ENCODE measurements around the gene GPAM.
A peak's percentile ranks its signal among the peaks of the same experiment; 100 is the strongest.

GPAM gene

DNA sequence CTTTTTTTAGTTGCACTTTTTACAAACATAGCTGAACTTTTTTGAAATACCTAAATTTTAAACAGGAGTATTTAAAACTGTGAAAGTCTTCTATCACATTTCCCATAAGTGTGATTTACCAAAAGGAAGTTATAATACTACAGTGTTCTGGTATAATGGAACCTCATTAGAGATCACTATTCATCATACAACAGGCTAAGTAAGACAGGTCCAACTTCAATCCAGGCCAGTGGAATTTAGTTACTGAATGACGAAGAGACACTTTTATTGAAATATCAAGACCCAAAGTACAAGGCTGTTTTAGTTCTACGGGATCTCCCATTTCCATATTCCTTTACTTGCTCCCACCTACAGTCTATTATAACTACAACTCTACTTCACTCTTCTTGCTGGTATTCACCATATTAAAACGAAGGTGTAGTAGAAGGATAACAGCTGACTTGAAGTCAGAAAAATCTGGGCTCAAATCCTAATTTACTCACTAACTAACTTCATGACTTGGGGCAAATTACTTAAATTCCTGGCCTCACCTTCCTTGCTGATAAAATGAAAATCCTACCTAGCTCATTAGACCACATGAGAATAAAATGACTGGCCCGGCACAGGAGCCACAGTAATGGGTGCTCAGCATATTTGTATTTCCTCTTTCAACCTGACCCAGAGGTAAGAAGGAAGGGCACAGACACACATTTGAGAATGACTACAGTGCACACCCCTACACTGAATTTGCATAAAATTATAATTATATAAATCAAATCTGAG, 21.6 kb downstream of the GPAM start:
- DNase-seq, result no peak
- Histone ChIP-seq H3K4me1 (ENCODE audit: control insufficient read depth, insufficient read depth, low read length, poor library complexity, severe bottlenecking) (no peaks in the 10 kb centered on the region), H3K4me3 (ENCODE audit: insufficient read depth, low read depth, low read length, poor library complexity, severe bottlenecking) (no peak overlapping the region), H3K27me3 (replicated peaks; ENCODE audit: control insufficient read depth, insufficient read depth, low read length, poor library complexity, severe bottlenecking) (no peaks in the 10 kb centered on the region), H3K9me3 (ENCODE audit: control insufficient read depth, low read length) (no peaks in the 10 kb centered on the region), H3K36me3 (ENCODE audit: control insufficient read depth, insufficient read depth, low read length) (peaks cover 52% of the 10 kb centered on the region), H3K27ac (ENCODE audit: insufficient read depth, low read length, poor library complexity, severe bottlenecking) (no peak overlapping the region)

DNA sequence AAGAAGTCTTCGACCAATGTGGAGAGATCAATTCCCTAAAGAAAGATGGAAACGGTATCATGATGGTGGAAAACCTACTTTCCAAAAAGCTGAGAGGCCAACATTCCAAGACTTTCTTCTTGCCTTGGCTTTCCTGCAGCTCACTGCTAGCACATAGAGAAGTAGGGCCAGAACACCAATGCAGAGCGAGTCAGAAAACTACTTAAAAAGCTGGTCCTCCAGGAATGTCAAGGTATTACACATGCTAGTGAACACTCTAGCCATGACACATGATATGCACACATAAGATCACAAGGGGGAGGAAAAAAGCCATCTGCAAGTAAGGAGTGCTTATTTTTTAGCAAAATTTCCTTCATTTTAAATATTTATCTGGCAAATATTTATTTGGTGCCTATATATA, 22.7 kb downstream of the GPAM start:
- Histone ChIP-seq H3K27me3 (replicated peaks; ENCODE audit: control insufficient read depth, insufficient read depth, low read length, poor library complexity, severe bottlenecking) (no peaks in the 10 kb centered on the region), H3K4me3 (ENCODE audit: insufficient read depth, low read depth, low read length, poor library complexity, severe bottlenecking) (no peak overlapping the region), H3K36me3 (ENCODE audit: control insufficient read depth, insufficient read depth, low read length) (peaks cover 59% of the 10 kb centered on the region), H3K9me3 (ENCODE audit: control insufficient read depth, low read length) (no peaks in the 10 kb centered on the region), H3K4me1 (ENCODE audit: control insufficient read depth, insufficient read depth, low read length, poor library complexity, severe bottlenecking) (no peaks in the 10 kb centered on the region), H3K27ac (ENCODE audit: insufficient read depth, low read length, poor library complexity, severe bottlenecking) (no peak overlapping the region)
- DNase-seq, result no peak

DNA sequence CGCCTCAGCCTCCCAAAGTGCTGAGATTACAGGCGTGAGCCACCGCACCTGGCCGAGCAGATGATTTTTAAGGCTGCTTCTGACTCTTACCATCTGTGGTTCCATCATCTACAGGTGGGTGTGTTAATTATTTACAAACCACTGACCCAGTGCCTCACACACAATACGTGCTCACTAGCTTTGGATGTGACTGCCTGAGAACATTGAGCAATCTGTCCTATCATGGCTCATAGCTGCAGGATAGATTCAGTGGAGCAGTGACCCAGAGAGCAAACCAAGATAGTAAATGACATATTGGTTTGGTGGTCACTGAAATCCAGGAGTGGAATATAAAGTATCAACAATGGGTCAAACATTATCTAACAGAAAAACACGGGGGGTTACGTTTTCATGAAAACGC, 24.1 kb downstream of the GPAM start:
- no peaks in the 10 kb centered on the region for H3K4me1 ChIP-seq (ENCODE audit: control insufficient read depth, insufficient read depth, low read length, poor library complexity, severe bottlenecking)
- no peaks in the 10 kb centered on the region for H3K27me3 ChIP-seq (replicated peaks; ENCODE audit: control insufficient read depth, insufficient read depth, low read length, poor library complexity, severe bottlenecking)
- H3K36me3 ChIP-seq (ENCODE audit: control insufficient read depth, insufficient read depth, low read length), result peaks cover 70% of the 10 kb centered on the region
- no peaks in the 10 kb centered on the region for H3K9me3 ChIP-seq (ENCODE audit: control insufficient read depth, low read length)
- H3K27ac ChIP-seq (ENCODE audit: insufficient read depth, low read length, poor library complexity, severe bottlenecking), result no peak overlapping the region
- no peak for DNase-seq
- no peak overlapping the region for H3K4me3 ChIP-seq (ENCODE audit: insufficient read depth, low read depth, low read length, poor library complexity, severe bottlenecking)

GRCh38 chr10:112151524-112152039, 32.0 kb downstream of the GPAM start:
- H3K9me3 ChIP-seq (ENCODE audit: control insufficient read depth, low read length), result no peaks in the 10 kb centered on the region
- H3K4me3 ChIP-seq (ENCODE audit: insufficient read depth, low read depth, low read length, poor library complexity, severe bottlenecking), result no peak overlapping the region
- H3K27me3 ChIP-seq (replicated peaks; ENCODE audit: control insufficient read depth, insufficient read depth, low read length, poor library complexity, severe bottlenecking), result no peaks in the 10 kb centered on the region
- DNase-seq, result no peak
- H3K27ac ChIP-seq (ENCODE audit: insufficient read depth, low read length, poor library complexity, severe bottlenecking), result no peak overlapping the region
- peaks cover 36% of the 10 kb centered on the region for H3K36me3 ChIP-seq (ENCODE audit: control insufficient read depth, insufficient read depth, low read length)
- H3K4me1 ChIP-seq (ENCODE audit: control insufficient read depth, insufficient read depth, low read length, poor library complexity, severe bottlenecking), result no peaks in the 10 kb centered on the region

- no peak for DNase-seq
- Histone ChIP-seq H3K36me3 (ENCODE audit: control insufficient read depth, insufficient read depth, low read length) (peaks cover 7% of the 10 kb centered on the region), H3K9me3 (ENCODE audit: control insufficient read depth, low read length) (no peaks in the 10 kb centered on the region), H3K27me3 (replicated peaks; ENCODE audit: control insufficient read depth, insufficient read depth, low read length, poor library complexity, severe bottlenecking) (no peaks in the 10 kb centered on the region), H3K4me1 (ENCODE audit: control insufficient read depth, insufficient read depth, low read length, poor library complexity, severe bottlenecking) (no peaks in the 10 kb centered on the region), H3K4me3 (ENCODE audit: insufficient read depth, low read depth, low read length, poor library complexity, severe bottlenecking) (no peak overlapping the region), H3K27ac (ENCODE audit: insufficient read depth, low read length, poor library complexity, severe bottlenecking) (no peak overlapping the region)
Measured at GRCh38 chr10:112148331-112148730, 35.2 kb downstream of the GPAM start.

DNA sequence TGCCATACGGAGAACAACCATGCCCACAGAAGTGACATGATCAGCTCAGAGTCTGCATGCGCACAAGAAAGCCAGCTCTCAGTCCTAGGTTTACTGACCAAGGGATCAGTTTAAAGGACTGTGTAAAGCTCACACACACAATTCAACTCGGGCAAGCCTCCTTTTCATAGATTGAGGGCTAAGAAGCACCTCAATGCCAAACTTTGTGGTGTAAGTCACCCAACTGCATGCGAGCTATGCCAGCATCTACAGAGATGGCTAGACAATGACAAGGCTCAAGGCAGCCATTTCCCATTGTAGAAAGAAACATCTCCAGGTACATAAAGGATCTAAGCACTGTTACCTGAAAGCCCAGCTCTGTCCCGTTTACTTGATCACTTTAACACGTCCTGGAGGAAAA, 36.8 kb downstream of the GPAM start:
- no peak for DNase-seq
- Histone ChIP-seq H3K4me1 (ENCODE audit: control insufficient read depth, insufficient read depth, low read length, poor library complexity, severe bottlenecking) (no peaks in the 10 kb centered on the region), H3K27me3 (replicated peaks; ENCODE audit: control insufficient read depth, insufficient read depth, low read length, poor library complexity, severe bottlenecking) (no peaks in the 10 kb centered on the region)

DNA sequence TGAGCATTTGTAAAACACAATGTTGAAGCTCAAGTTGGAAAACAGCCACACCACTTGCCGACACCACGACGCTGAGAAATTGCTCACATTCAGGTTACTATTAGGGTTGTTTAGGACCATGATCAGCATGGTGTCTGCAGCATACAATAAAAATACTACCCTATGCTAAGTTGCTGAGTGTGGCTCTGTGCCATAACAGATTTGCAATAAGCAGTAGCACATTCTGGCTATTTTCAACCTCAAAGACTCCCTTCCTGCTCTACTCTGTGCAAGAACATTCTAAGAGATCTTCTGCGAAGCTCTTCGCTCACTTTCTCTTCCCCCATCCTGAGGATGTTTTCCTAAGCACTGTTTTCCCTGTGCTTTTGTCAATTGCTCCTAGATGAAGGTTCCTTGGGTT, 38.3 kb downstream of the GPAM start:
- Histone ChIP-seq H3K36me3 (ENCODE audit: control insufficient read depth, insufficient read depth, low read length) (no peaks in the 10 kb centered on the region), H3K9me3 (ENCODE audit: control insufficient read depth, low read length) (no peaks in the 10 kb centered on the region), H3K4me1 (ENCODE audit: control insufficient read depth, insufficient read depth, low read length, poor library complexity, severe bottlenecking) (no peaks in the 10 kb centered on the region), H3K4me3 (ENCODE audit: insufficient read depth, low read depth, low read length, poor library complexity, severe bottlenecking) (no peak overlapping the region), H3K27ac (ENCODE audit: insufficient read depth, low read length, poor library complexity, severe bottlenecking) (no peak overlapping the region), H3K27me3 (replicated peaks; ENCODE audit: control insufficient read depth, insufficient read depth, low read length, poor library complexity, severe bottlenecking) (no peaks in the 10 kb centered on the region)
- no peak for DNase-seq

More for the DNA sequence above, 36.8 kb downstream of the GPAM start:
- H3K4me3 ChIP-seq (ENCODE audit: insufficient read depth, low read depth, low read length, poor library complexity, severe bottlenecking), result no peak overlapping the region
- no peaks in the 10 kb centered on the region for H3K9me3 ChIP-seq (ENCODE audit: control insufficient read depth, low read length)
- H3K27ac ChIP-seq (ENCODE audit: insufficient read depth, low read length, poor library complexity, severe bottlenecking), result no peak overlapping the region
- peaks cover 4% of the 10 kb centered on the region for H3K36me3 ChIP-seq (ENCODE audit: control insufficient read depth, insufficient read depth, low read length)

GRCh38 chr10:112143420-112143819, 40.1 kb downstream of the GPAM start:
- Histone ChIP-seq H3K27me3 (replicated peaks; ENCODE audit: control insufficient read depth, insufficient read depth, low read length, poor library complexity, severe bottlenecking) (no peaks in the 10 kb centered on the region), H3K4me3 (ENCODE audit: insufficient read depth, low read depth, low read length, poor library complexity, severe bottlenecking) (no peak overlapping the region), H3K9me3 (ENCODE audit: control insufficient read depth, low read length) (no peaks in the 10 kb centered on the region), H3K27ac (ENCODE audit: insufficient read depth, low read length, poor library complexity, severe bottlenecking) (no peak overlapping the region), H3K4me1 (ENCODE audit: control insufficient read depth, insufficient read depth, low read length, poor library complexity, severe bottlenecking) (no peaks in the 10 kb centered on the region), H3K36me3 (ENCODE audit: control insufficient read depth, insufficient read depth, low read length) (no peaks in the 10 kb centered on the region)
- no peak for DNase-seq

- no peaks in the 10 kb centered on the region for H3K4me1 ChIP-seq (ENCODE audit: control insufficient read depth, insufficient read depth, low read length, poor library complexity, severe bottlenecking)
- no peaks in the 10 kb centered on the region for H3K27me3 ChIP-seq (replicated peaks; ENCODE audit: control insufficient read depth, insufficient read depth, low read length, poor library complexity, severe bottlenecking)
- DNase-seq, result no peak
- no peaks in the 10 kb centered on the region for H3K9me3 ChIP-seq (ENCODE audit: control insufficient read depth, low read length)
- H3K4me3 ChIP-seq (ENCODE audit: insufficient read depth, low read depth, low read length, poor library complexity, severe bottlenecking), result no peak overlapping the region
- no peak overlapping the region for H3K27ac ChIP-seq (ENCODE audit: insufficient read depth, low read length, poor library complexity, severe bottlenecking)
- no peaks in the 10 kb centered on the region for H3K36me3 ChIP-seq (ENCODE audit: control insufficient read depth, insufficient read depth, low read length)
Measured at GRCh38 chr10:112141292-112141691, 42.3 kb downstream of the GPAM start.

DNA sequence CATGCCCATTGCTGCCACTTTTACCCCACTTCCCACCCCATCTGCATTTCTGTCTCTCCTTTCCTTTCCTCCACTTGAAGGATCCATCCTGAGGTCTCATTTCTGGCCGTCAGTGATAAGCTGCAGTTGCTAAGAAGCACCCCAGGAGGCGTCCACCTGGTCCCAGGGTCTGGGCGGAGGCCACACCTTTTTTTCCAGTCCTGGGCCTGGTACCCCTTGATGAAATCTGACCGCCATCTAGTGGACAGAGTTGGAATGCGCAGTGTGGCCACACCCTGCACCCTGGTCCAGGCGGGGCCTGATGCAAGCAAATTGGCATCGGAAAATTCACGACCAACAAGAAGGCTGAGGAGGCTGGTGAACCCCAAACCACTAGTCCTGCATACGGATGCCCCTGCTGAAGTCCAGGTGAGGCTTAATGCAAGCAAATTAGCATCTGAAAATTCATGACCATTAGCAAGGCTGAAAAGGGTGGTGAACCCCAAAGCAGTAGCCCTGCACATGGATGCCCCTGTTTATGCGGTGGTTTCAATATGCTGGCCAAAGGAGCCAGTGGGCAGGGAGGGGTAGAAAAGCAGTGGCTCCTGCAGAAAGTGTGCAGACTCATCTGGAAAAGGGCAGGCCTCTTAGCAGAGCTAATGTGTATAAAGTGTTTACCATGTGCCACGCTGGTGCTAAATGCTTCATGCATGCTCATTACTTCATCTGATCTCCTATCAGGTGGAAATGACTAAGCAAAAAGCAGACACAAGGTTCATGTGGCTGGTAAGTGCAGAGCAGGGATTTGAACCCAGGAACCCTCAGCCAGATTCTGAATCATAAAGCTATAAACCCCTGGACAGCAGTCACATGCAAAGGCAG, 43.2 kb downstream of the GPAM start:
- no peaks in the 10 kb centered on the region for H3K4me1 ChIP-seq (ENCODE audit: control insufficient read depth, insufficient read depth, low read length, poor library complexity, severe bottlenecking)
- H3K27me3 ChIP-seq (replicated peaks; ENCODE audit: control insufficient read depth, insufficient read depth, low read length, poor library complexity, severe bottlenecking), result no peaks in the 10 kb centered on the region
- no peaks in the 10 kb centered on the region for H3K9me3 ChIP-seq (ENCODE audit: control insufficient read depth, low read length)
- H3K36me3 ChIP-seq (ENCODE audit: control insufficient read depth, insufficient read depth, low read length), result no peaks in the 10 kb centered on the region
- no peak overlapping the region for H3K27ac ChIP-seq (ENCODE audit: insufficient read depth, low read length, poor library complexity, severe bottlenecking)
- no peak overlapping the region for H3K4me3 ChIP-seq (ENCODE audit: insufficient read depth, low read depth, low read length, poor library complexity, severe bottlenecking)
- peak; percentile 25 to 41 (median 28) for DNase-seq

Data from effector memory CD4-positive, alpha-beta T cell (primary cell).